ENCODE data around the gene PER1. TPM values are rescaled to one million over a fixed set of nuclear protein-coding genes. Genes with fewer than 3 reads are reported as not detected.

PER1 gene
- total RNA-seq, 1 experiment from 2014 or later, result 17.1 TPM

GRCh38 chr17:8187517-8188262 is 35.5 kb upstream of the PER1 start:
- intact Hi-C loops (cut with micrococcal nuclease; ENCODE audit: unreplicated experiment), result no loop called here
- Histone ChIP-seq H3K9me3 (ENCODE audit: control insufficient read depth, insufficient read depth, low read depth, low read length) (no peaks in the 10 kb centered on the region), H3K4me1 (ENCODE audit: control insufficient read depth, insufficient read depth, low read length) (peaks cover 22% of the 10 kb centered on the region), H3K27ac (ENCODE audit: low read length) (peak overlapping the region; percentile 88), H3K4me3 (ENCODE audit: low read depth in 2 of 2, low read length in 2 of 2) (peak overlapping the region; percentile 73 to 94), H3K36me3 (ENCODE audit: control insufficient read depth, insufficient read depth, low read length) (no peaks in the 10 kb centered on the region), H3K27me3 (ENCODE audit: control insufficient read depth, insufficient read depth, low read length) (no peaks in the 10 kb centered on the region)
- ChIA-PET POLR2A (interaction anchor here (1.4 kb wide), 1 partner anchor 14 kb away, joined by 5 read pairs; no protein-coding TSS in a partner anchor), CTCF (no interaction called here)
- DNase-seq (ENCODE audit: low read depth, low spot score) (peak; percentile 100), ATAC-seq (peak; percentile 70)
- TF ChIP-seq, protein P1, sequence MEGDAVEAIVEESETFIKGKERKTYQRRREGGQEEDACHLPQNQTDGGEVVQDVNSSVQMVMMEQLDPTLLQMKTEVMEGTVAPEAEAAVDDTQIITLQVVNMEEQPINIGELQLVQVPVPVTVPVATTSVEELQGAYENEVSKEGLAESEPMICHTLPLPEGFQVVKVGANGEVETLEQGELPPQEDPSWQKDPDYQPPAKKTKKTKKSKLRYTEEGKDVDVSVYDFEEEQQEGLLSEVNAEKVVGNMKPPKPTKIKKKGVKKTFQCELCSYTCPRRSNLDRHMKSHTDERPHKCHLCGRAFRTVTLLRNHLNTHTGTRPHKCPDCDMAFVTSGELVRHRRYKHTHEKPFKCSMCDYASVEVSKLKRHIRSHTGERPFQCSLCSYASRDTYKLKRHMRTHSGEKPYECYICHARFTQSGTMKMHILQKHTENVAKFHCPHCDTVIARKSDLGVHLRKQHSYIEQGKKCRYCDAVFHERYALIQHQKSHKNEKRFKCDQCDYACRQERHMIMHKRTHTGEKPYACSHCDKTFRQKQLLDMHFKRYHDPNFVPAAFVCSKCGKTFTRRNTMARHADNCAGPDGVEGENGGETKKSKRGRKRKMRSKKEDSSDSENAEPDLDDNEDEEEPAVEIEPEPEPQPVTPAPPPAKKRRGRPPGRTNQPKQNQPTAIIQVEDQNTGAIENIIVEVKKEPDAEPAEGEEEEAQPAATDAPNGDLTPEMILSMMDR (IDR thresholded peaks at IDR 0.05), result peak; percentile 11; the same call in 1 of the 2 replicates
- TF ChIP-seq TCF7L2 (IDR thresholded peaks at IDR 0.05; ENCODE audit: low read depth, low read length), result no peak
- TF ChIP-seq SIN3A (IDR thresholded peaks at IDR 0.05; ENCODE audit: borderline replicate concordance, insufficient read depth, low read depth, low read length), result no peak
- TF ChIP-seq POLR2AphosphoS5 (IDR thresholded peaks at IDR 0.05; ENCODE audit: low read depth, low read length), result peak; percentile 62
- peak in 1 of 2 experiments; percentile 34; a peak in 1 of 4 replicates for TF ChIP-seq REST (IDR thresholded peaks at IDR 0.05; ENCODE audit: insufficient read depth in 1 of 2, low read depth in 2 of 2, low read length in 1 of 2)
- BruUV-seq (replicated peaks), result TSS peak; percentile 100
- in situ Hi-C loops (cut with HindIII; ENCODE audit: low pct_unique_long_range_greater_than_20kb, low sequenced_read_pairs), result no loop called here

- in situ Hi-C loops (cut with HindIII; ENCODE audit: low pct_unique_long_range_greater_than_20kb, low sequenced_read_pairs), result no loop called here
- Histone ChIP-seq H3K4me1 (ENCODE audit: control insufficient read depth, insufficient read depth, low read length) (peaks cover 15% of the 10 kb centered on the region), H3K36me3 (ENCODE audit: control insufficient read depth, insufficient read depth, low read length) (no peaks in the 10 kb centered on the region), H3K9me3 (ENCODE audit: control insufficient read depth, insufficient read depth, low read depth, low read length) (no peaks in the 10 kb centered on the region), H3K4me3 (ENCODE audit: low read depth in 2 of 2, low read length in 2 of 2) (peak overlapping the region; percentile 71 to 94), H3K27ac (ENCODE audit: low read length) (peak overlapping the region; percentile 88), H3K27me3 (ENCODE audit: control insufficient read depth, insufficient read depth, low read length) (no peaks in the 10 kb centered on the region)
- ChIA-PET CTCF (no interaction called here), POLR2A (interaction anchor here (1.4 kb wide), 1 partner anchor 14 kb away, joined by 5 read pairs; no protein-coding TSS in a partner anchor)
- TF ChIP-seq POLR2AphosphoS5 (IDR thresholded peaks at IDR 0.05; ENCODE audit: low read depth, low read length), result no peak
- no peak for TF ChIP-seq REST (IDR thresholded peaks at IDR 0.05; ENCODE audit: insufficient read depth in 1 of 2, low read depth in 2 of 2, low read length in 1 of 2)
- TF ChIP-seq, protein P1 (IDR thresholded peaks at IDR 0.05), result no peak
- ATAC-seq (peak; percentile 68), DNase-seq (ENCODE audit: low read depth, low spot score) (peak; percentile 99)
- intact Hi-C loops (cut with micrococcal nuclease; ENCODE audit: unreplicated experiment), result no loop called here
- no TSS peak for BruUV-seq (replicated peaks)
These were observed 34.7 kb upstream of the PER1 start for GRCh38 chr17:8186787-8187516.

All from Panc1 (cell line).